HG03095 (cell line): ENCODE results near the gene ZNF165.
"Not testable (repeated sequence)": the region's sequence is repeated elsewhere in the genome, so short reads cannot be mapped to it uniquely, and the experiment has no call there.

Experiments used
- ATAC-seq: cut with Tn5 transposase; IDR thresholded peaks from one replicate; pipeline ENCODE4 v1.9.1; 2021; ENCODE audit warnings: moderate library complexity; ENCODE audit not compliant: unreplicated experiment

ZNF165 gene

DNA sequence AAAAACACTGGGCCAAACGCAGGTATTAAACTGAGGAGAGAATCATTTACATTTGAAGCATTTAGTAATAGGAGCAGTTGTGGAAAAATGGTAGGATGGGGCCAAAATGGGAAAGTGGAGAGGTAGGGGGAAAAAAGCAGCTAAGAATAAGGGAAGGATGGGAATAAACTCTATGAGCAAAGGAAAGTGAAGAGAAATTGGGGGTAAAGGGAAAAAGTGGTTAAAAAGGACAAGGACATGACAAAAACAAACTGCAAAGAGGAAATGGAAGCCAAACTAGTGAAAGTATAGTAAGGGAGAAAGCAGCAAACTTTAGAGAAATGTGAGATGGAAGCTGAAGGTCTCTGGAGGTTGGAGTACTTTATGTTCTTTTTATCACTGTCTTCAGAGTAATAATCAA, 37.8 kb downstream of the ZNF165 start:
- no peak for ATAC-seq

DNA sequence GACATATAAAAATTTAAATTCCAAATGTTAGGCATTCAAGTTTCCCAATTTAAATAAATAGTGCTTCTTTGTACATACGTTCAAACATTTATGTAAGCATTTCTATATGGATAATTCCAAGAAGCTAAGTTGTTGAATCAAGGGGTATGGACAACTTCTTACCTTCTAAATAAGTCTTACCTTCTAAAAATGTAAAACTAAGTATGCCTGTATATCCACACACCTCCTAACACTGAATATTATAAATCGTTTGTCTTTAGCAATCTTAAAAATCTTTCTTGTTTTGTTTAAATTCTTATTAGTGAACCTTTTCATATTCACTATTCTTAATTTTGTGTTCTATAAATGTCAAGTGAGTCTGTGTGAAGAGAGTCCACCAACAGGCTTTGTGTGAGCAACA, 41.5 kb downstream of the ZNF165 start:
- no peak for ATAC-seq

DNA sequence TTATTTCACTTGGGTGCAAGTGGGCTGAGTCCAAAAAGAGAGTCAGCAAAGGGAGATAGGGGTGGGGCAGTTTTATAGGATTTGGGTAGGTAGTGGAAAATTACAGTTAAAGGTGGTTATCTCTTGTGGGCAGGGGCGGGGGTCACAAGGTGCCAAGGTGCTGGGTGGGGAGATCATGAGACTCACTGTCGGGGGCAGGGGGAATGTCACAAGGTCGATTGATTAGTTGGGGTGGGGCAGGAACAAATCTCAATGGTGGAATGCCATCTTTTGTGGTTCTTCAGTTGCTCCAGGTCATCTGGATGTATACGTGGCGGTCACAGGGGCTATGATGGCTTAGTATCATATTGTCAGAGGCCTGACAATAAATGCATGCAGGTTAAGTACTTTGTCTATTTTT, 41.9 kb downstream of the ZNF165 start:
- ATAC-seq, result not testable (repeated sequence)

GRCh38 chr6:28124350-28124970, 44.1 kb downstream of the ZNF165 start, which contains the start of gene ZSCAN16:
TSS of gene ZSCAN16 (plus strand) at chr6:28124609. CDS start at chr6:28125444, 835 bp downstream.
- peak; percentile 95 for ATAC-seq

- no peak for ATAC-seq
Measured at GRCh38 chr6:28124971-28125353, 44.6 kb downstream of the ZNF165 start.

DNA sequence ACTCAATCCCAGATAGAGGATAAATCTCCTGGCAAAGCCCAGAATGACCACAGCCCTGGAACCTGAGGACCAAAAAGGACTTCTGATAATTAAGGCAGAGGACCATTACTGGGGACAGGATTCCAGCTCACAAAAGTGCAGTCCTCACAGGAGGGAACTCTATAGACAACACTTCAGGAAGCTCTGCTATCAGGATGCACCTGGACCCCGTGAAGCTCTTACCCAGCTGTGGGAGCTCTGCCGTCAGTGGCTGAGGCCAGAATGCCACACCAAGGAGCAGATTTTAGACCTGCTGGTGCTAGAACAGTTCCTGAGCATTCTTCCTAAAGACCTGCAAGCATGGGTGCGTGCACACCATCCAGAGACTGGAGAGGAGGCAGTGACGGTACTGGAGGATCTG, 45.0 kb downstream of the ZNF165 start:
- ATAC-seq, result no peak

GRCh38 chr6:28134015-28134414, 53.6 kb downstream of the ZNF165 start:
- ATAC-seq, result no peak

GRCh38 chr6:28134716-28135115, 54.3 kb downstream of the ZNF165 start:
- no peak for ATAC-seq

GRCh38 chr6:28135393-28135792, 55.0 kb downstream of the ZNF165 start:
- ATAC-seq, result no peak

DNA sequence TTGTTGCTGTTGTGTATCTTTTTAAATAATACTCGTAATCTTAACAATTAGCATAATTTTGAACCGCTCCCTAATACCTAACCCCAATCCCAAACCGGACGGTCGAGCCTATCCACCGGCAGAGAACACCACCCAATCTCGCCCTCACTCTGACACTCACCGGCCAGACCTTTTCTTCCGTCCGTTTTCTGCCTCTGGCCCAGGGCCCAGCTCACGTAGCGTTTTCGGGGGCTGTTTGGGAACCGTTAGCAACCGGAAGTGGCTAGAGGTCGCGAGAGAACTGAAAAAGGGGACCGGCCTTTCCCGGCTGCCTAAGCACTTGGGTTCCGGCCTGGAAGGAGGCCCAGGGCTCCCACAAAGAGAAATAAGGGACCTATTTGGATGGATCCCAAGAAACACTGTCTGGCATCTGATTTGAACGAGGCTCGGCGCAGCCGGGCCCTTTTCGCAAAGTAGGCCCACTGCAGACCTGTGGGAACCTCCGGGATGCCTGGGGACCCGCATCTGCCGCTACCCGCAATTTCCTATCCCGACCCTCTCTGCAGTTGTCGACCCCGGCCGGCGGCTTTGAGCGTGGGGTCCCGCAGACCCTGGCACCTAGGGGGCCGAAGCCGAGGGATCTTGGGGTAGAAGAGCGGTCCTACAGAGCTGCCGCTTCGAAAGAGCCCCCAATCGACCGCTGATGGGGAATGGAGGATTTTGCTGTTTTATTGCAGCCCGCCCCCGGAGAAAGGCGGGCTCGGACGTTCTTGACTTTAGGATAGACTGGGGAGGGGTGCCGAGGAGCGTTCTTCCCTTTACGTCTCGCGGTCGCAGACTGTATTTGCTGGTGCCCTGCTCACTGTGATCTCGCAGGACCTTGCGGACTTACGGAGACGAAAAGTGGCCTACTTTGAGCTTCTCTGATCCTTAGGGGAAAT, 56.5 kb downstream of the ZNF165 start:
- ATAC-seq, result peak; percentile 51

- ATAC-seq, result no peak
Measured at GRCh38 chr6:28137505-28137981, 57.2 kb downstream of the ZNF165 start.
